CD4-positive, alpha-beta T cell treated with Interleukin-15 for 4 hours (primary cell): ENCODE results near the gene NHSL2.

Experiments used
- DNase-seq: peaks from one replicate; pipeline ENCODE4 v3.0.0-alpha.2; 2020; ENCODE audit warnings: low spot score

The NHSL2 gene

GRCh38 chrX:72182924-72183323 lies 272.3 kb downstream of the NHSL2 start:
- no peak for DNase-seq

- no peak for DNase-seq
Observed at GRCh38 chrX:72201836-72202536, 291.3 kb downstream of the NHSL2 start.
